IPS DF 6.9 (cell line): ENCODE results near the gene IL11.

Experiments
- DNase-seq: peaks from one replicate; pipeline ENCODE4 v3.0.0-alpha.2; 2013; ENCODE audit warnings: low read depth, low spot score
- H3K27ac ChIP-seq: one replicate; pipeline ENCODE4 v1.5.1; 2013; ENCODE audit warnings: low read length, control low read depth
- H3K27me3 ChIP-seq: 2 replicates; pipeline ENCODE4 v1.6.1; 2013; ENCODE audit warnings: mild to moderate bottlenecking, low read length; ENCODE audit not compliant: control insufficient read depth, insufficient read depth
- H3K36me3 ChIP-seq: 2 replicates; pipeline ENCODE4 v1.6.1; 2013; ENCODE audit warnings: low read length; ENCODE audit not compliant: control insufficient read depth, insufficient read depth
- H3K4me1 ChIP-seq: 2 replicates; pipeline ENCODE4 v1.6.1; 2013; ENCODE audit warnings: low read length; ENCODE audit not compliant: control insufficient read depth, insufficient read depth
- H3K4me3 ChIP-seq: 2 replicates; pipeline ENCODE4 v1.5.1; 2013; ENCODE audit warnings: mild to moderate bottlenecking, low read length
- H3K9me3 ChIP-seq: 2 replicates; pipeline ENCODE4 v1.6.1; 2013; ENCODE audit warnings: low read length, inconsistent platforms; ENCODE audit not compliant: control insufficient read depth, insufficient read depth
- WGBS: extraction: QIAGEN DNeasy Blood & Tissue Kit; methylation state at CpG from one replicate; pipeline ENCODE4 v1.1.7; 2013; ENCODE audit warnings: mixed read lengths, missing lambda C conversion rate; ENCODE audit not compliant: insufficient read length, insufficient coverage; 5-methylcytosine and 5-hydroxymethylcytosine counted together

Gene IL11

DNA sequence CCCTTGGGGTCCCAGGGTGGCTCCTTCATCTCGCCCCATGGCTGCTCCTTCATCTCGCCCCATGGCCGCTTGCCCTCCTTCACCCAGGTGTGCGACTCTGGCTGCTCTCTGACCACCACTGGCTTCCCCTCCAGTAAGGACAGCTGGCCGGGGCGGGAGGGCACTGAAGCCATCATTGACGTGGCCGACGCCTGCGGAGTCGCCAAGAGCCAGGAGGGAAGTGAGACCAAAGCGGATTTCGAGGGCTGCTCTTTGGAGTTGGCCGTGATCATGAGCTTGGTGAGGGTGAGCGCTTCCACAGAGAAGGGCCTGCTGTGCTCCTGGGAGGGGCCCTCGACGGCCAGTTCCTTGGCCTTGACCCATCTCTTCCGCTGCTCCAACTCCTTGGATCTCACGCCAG lies 11.8 kb downstream of the IL11 start:
- H3K4me1 ChIP-seq: 0 out of 2 replicates have a peak, but pooled peaks cover 2% of the 10 kb centered on the region
- no peak overlapping the region for H3K4me3 ChIP-seq
- no peak overlapping the region for H3K27ac ChIP-seq
- no peak for DNase-seq
- peaks cover 2% of the 10 kb centered on the region; the same call in 1 of the 2 replicates for H3K27me3 ChIP-seq
- WGBS: no CpG with 5 or more reads among the region's 19 CpGs
- no peaks in the 10 kb centered on the region for H3K36me3 ChIP-seq
- no peaks in the 10 kb centered on the region for H3K9me3 ChIP-seq

DNA sequence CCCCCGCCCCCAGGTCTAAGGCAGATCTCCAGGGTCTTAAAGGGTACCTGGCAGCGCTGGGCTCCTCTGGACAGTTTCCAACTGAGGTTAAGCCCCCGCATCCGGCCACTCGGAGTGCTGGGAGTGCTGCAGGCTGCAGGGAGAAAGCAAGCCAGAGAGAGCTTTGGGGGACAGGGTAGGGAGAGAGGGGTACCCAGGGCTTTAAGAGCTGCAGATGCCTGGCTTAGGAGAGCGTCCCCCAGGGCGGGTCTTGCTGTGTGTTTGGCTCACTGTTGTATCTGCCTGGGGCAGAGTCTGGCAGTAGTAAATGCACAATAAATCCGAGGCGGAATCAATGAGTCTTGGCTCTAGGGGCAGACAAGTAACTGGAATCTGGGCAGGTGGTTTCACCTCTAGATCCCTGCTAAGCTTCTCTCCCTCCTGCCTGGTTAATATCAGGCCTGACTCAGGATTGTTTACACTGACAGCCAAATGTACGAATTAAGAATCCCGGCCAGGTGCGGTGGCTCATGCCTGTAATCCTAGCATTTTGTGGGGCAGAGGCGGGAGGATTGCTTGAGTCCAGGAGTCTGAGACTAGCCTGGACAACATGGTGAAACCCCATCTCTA lies 14.9 kb downstream of the IL11 start:
- H3K4me1 ChIP-seq: peaks cover 3% of the 10 kb centered on the region
- no peaks in the 10 kb centered on the region for H3K9me3 ChIP-seq
- no peak overlapping the region for H3K4me3 ChIP-seq
- DNase-seq: no peak
- H3K27ac ChIP-seq: no peak overlapping the region
- peaks cover 7% of the 10 kb centered on the region; the same call in 1 of the 2 replicates for H3K27me3 ChIP-seq
- WGBS: no CpG with 5 or more reads among the region's 13 CpGs
- no peaks in the 10 kb centered on the region for H3K36me3 ChIP-seq

DNA sequence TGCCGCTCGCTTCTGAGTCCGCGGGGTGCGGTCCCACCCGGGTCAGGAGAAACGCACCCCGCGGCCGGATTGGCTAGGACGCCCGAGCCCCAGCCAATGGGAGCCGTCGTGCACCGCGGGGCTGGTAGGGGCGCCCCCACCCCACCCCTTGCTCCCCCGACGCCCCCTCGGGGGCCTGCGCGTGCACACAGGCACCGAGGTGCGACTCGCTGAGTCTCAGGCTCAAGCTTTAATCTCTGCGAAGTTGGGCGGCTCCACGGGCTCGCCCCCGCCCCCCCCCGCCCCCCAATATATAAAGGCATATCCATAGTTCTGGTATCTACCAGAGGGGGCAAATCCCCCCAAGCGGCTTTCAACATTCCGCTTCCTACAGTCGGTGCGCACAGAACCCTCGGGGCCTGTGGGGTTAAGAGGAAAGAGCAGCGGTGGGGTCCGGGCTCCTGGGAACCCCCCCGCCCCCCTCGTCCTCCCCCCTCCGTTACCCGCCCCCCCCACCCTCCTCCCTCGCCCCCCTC lies 15.5 kb downstream of the IL11 start, which contains the start of gene COX6B2:
COX6B2 (minus strand) TSS at position 22 of the 515 bp plus-strand sequence. CDS start 198 bp downstream, outside the sequence.
- H3K27me3 ChIP-seq: peaks cover 7% of the 10 kb centered on the region; the same call in 1 of the 2 replicates
- no CpG with 5 or more reads among the region's 43 CpGs for WGBS

DNA sequence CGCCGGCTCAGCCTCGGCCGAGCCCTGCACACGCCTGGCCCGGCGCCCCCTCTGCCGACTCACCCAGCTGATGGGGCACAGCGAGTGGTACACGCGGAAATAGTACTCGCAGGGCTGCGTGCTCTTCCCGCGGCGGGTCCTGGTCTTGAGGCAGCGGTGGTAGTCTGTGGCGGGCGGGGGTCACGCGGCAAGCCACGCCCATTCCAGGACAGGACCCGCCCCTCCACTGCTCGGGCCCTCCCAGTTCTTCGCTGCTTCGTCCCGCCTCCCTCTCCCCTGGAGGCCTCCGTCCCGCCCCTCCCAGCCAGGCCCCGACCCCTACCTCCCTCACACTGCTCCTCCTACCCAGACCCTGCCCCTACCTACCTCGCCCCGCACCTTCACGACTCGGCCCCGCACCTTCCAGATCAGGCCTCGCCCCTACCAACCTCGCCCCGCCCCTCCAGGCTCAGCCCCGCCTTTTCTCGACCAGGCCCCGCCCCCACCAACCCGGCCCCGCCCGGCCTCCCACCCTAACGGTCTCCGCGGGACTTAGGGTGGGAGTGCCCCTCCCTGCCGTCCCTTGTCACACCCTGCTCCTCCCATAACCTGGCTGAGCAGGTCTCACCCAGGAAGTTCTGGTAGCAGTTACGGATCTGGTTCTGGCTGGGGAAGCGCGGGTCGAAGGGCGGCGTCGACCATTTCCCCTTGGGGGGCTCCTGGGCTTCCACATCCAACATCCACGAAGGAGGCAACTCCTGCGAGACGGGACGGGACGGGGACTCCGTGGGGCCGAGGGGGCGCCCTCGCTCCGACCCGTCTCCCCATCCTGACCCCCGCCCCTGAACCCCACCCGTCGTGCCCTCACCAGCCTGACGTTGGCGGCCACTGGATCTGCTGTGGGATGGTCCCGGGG lies 16.2 kb downstream of the IL11 start:
- H3K36me3 ChIP-seq: no peaks in the 10 kb centered on the region
- DNase-seq: no peak
- no peak overlapping the region for H3K27ac ChIP-seq
- H3K27me3 ChIP-seq: peaks cover 7% of the 10 kb centered on the region; the same call in 1 of the 2 replicates
- H3K4me3 ChIP-seq: peak overlapping the region; percentile 55; the same call in 1 of the 2 replicates
- peaks cover 4% of the 10 kb centered on the region for H3K4me1 ChIP-seq
- no CpG with 5 or more reads among the region's 72 CpGs for WGBS
- no peaks in the 10 kb centered on the region for H3K9me3 ChIP-seq

More for the DNA sequence above, 15.5 kb downstream of the IL11 start, which contains the start of gene COX6B2:
- Histone ChIP-seq H3K4me3 (peak within 1 kb of the TSS; percentile 55; the same call in 1 of the 2 replicates), H3K4me1 (peaks cover 4% of the 10 kb centered on the region), H3K36me3 (no peaks in the 10 kb centered on the region), H3K27ac (no peak within 1 kb of the TSS), H3K9me3 (no peaks in the 10 kb centered on the region)
- no peak for DNase-seq

DNA sequence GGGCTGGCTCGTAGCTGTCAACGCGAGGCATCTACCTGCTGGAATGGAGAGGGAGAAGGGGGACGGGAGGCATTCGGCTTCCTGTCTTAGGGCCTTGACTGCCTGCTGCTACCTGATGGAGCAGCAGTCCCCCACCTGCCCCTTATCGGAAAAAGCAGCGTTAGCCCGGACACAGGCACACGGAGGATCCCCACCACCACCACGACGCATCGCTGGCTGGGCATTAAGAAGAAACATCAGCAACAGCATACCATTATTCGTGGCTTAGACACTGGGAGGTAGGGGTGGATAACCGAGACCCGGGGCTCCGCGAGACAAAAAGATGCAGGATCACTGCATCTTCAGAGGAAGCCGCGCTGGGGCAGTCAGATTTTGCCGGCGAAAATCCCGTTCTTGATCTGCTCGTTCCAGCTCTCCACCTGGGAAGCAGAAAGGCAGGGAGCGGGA lies 16.9 kb downstream of the IL11 start:
- Histone ChIP-seq H3K36me3 (no peaks in the 10 kb centered on the region), H3K27me3 (peaks cover 7% of the 10 kb centered on the region; the same call in 1 of the 2 replicates), H3K27ac (no peak overlapping the region), H3K4me1 (peaks cover 7% of the 10 kb centered on the region), H3K9me3 (no peaks in the 10 kb centered on the region), H3K4me3 (peak overlapping the region; percentile 55; the same call in 1 of the 2 replicates)
- no CpG with 5 or more reads among the region's 24 CpGs for WGBS
- no peak for DNase-seq

DNA sequence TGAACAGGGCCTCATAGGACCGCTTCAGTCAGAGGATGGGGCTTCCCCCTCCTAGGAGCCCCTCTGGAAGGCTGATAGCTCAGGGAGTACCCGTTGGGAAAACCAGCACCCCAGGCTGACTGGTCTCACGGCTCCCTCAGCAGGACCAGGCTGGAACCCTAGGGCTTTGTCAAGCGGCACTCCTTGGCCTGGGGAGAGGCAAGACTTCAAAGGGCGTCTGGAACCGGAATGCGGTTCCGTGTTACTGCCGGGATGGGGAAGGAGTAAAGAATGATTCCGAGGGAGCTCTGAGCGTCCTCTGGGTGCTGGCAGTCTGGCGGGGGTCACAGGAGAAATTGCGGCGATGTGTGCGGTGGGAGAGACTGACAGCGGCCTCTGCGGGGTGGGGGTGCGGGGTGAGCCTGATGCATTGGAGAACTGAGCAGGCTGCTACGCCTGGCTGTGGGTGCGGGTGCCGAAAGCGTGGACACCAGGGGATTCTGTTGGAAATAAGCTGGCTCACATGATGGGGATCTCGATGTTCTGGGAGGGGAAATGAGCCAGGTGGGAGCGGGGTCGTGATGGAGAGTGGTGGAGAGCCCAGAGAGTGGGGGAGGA lies 17.6 kb downstream of the IL11 start:
- no peak overlapping the region for H3K27ac ChIP-seq
- no peak overlapping the region for H3K4me3 ChIP-seq
- H3K9me3 ChIP-seq: no peaks in the 10 kb centered on the region
- H3K27me3 ChIP-seq: peaks cover 7% of the 10 kb centered on the region; the same call in 1 of the 2 replicates
- H3K36me3 ChIP-seq: no peaks in the 10 kb centered on the region; the same call in 1 of the 2 replicates
- DNase-seq: no peak
- peaks cover 12% of the 10 kb centered on the region for H3K4me1 ChIP-seq
- no CpG with 5 or more reads among the region's 25 CpGs for WGBS

DNA sequence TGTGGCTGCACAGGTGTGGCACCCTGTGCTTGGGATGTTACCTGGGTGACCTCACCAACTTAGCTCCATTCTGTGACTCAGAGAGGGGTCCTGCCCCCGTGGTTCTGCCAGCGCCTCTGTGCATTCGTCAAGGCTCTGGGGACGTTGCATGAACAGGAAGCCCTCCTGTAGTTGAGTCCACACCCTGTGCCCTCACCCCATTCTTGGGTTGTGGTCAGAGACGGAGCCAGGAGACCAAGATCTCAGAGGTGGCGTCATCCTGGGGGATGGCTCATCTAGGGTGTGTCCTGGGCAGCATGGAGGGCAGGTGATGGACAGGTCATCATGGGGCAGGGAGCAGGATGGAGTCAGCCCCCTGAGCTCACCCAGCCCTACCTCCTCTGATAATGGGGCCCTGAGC lies 18.2 kb downstream of the IL11 start:
- H3K4me3 ChIP-seq: no peak overlapping the region
- H3K36me3 ChIP-seq: peaks cover 5% of the 10 kb centered on the region
- no peaks in the 10 kb centered on the region for H3K9me3 ChIP-seq
- peaks cover 16% of the 10 kb centered on the region for H3K4me1 ChIP-seq
- H3K27me3 ChIP-seq: peaks cover 7% of the 10 kb centered on the region; the same call in 1 of the 2 replicates
- H3K27ac ChIP-seq: no peak overlapping the region
- DNase-seq: no peak
- no CpG with 5 or more reads among the region's 6 CpGs for WGBS

DNA sequence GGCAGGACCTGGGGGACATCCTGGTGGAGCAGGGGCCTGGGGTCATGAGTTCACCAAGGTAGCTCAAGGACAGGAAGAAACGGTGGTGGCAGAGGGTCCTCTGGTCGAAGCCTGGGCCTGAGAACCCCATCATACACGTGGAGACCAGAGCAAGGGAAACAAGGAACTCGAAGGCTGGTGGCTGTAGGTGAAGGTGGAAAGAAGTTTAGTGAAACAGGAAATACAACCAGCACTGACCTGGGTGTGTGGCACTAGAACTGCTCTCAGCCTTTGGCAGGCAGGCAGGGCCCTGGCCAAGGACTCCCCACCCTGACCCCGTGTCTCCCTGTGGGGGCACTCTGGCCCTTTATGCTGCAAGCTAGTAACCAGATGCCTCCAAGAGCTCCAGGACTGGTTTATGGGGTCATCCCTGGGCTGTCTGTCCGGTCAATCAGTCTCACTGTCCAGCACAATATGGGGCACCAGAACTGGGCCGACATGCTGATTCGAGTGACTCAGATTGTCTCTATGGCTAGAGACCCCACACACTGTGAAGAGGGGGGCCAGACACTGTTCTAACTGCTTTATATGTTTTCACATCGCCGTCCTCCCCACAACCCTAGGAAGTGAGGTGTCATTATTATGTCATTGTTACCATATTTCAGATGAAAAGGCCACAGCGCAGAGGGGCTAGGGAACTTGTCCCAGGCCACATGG lies 19.5 kb downstream of the IL11 start:
- WGBS: no CpG with 5 or more reads among the region's 11 CpGs
- no peak overlapping the region for H3K4me3 ChIP-seq
- DNase-seq: no peak
- H3K27ac ChIP-seq: no peak overlapping the region
- H3K27me3 ChIP-seq: peaks cover 7% of the 10 kb centered on the region; the same call in 1 of the 2 replicates
- H3K4me1 ChIP-seq: peaks cover 16% of the 10 kb centered on the region
- peaks cover 8% of the 10 kb centered on the region for H3K36me3 ChIP-seq
- no peaks in the 10 kb centered on the region for H3K9me3 ChIP-seq

DNA sequence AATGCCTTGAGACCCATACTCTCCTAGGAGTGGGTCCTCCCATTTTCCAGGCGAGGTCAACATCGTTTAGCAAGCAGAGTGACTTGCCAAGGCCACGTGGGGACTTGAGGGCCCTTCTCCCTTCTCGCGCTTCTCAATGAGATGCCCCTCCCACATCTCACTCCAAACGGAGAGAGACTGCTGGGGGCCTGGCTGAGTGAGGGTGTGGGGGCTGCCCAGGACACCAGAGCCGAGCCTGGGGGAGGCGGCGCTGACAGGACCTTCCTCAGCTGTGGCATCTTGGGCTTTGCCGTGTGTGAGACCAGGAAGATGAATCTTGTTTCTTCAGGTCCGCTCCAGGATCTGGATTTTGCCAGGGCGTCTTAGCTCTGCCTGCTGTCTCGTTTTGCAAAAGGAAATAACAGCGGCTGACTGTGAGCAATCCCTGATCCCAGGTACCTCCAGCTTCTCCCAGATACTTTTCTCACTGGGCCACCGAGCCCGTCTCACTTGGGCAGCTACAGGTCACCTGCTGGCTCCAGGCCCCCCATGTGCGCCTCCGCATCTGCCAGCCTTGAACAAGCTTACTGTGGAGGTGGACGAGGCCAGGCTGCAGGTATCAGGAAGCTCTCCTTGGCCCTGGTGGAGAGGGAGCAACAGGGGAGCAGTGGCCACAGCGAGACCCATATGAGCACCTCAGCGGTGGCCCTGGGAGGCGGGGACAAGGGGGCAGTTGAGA lies 21.8 kb downstream of the IL11 start:
- Histone ChIP-seq H3K27me3 (peaks cover 5% of the 10 kb centered on the region; the same call in 1 of the 2 replicates), H3K36me3 (peaks cover 12% of the 10 kb centered on the region), H3K27ac (peak overlapping the region; percentile 56), H3K4me3 (no peak overlapping the region), H3K9me3 (no peaks in the 10 kb centered on the region), H3K4me1 (peaks cover 16% of the 10 kb centered on the region)
- WGBS: no CpG with 5 or more reads among the region's 22 CpGs
- DNase-seq: no peak
